Liver (tissue), 9 donors: ENCODE results near the gene UBQLN2. TPM values are rescaled to one million over a fixed set of nuclear protein-coding genes. Genes with fewer than 3 reads are reported as not detected.
A peak's percentile ranks its signal among the peaks of the same experiment; 100 is the strongest.

Experiments
- DNase-seq: peaks from one replicate; pipeline ENCODE4 v3.0.0-alpha.2; 2017; ENCODE audit warnings: low spot score
- H3K27ac ChIP-seq, 2 donors: one replicate each; pipeline ENCODE4 v1.7.0; 2013; ENCODE audit warnings: inconsistent platforms in 2 of 2, low read length in 2 of 2, control low read depth in 1 of 2, low read depth in 1 of 2, mild to moderate bottlenecking in 1 of 2
- H3K27me3 ChIP-seq, 4 donors: one replicate each; pipeline versions ENCODE4 v1.6.1 to v1.7.0; 2013; ENCODE audit warnings: low read length in 3 of 4, inconsistent platforms in 1 of 4, mild to moderate bottlenecking in 1 of 4, moderate library complexity in 1 of 4; ENCODE audit not compliant: control insufficient read depth in 4 of 4, insufficient read depth in 4 of 4
- H3K36me3 ChIP-seq, 4 donors: one replicate each; pipeline versions ENCODE4 v1.6.1 to v1.7.0; 2013; ENCODE audit warnings: low read length in 3 of 4, mild to moderate bottlenecking in 3 of 4, low read depth in 1 of 4, moderate library complexity in 1 of 4; ENCODE audit not compliant: control insufficient read depth in 4 of 4, insufficient read depth in 3 of 4
- H3K4me1 ChIP-seq, 4 donors: one replicate each; pipeline versions ENCODE4 v1.6.1 to v1.7.0; 2013; ENCODE audit warnings: low read length in 3 of 4, mild to moderate bottlenecking in 3 of 4, moderate library complexity in 1 of 4; ENCODE audit not compliant: control insufficient read depth in 4 of 4, insufficient read depth in 4 of 4
- H3K4me3 ChIP-seq, 3 donors: one replicate each; pipeline versions ENCODE4 v1.6.1 to v1.7.0; 2013; ENCODE audit warnings: low read length in 3 of 3, control low read depth in 1 of 3, low read depth in 1 of 3, mild to moderate bottlenecking in 1 of 3
- H3K9ac ChIP-seq, 2 donors: one replicate each; pipeline ENCODE4 v1.7.0; 2013; ENCODE audit warnings: low read length in 2 of 2, mild to moderate bottlenecking in 2 of 2, moderate library complexity in 2 of 2, control low read depth in 1 of 2, low read depth in 1 of 2
- H3K9me3 ChIP-seq, 4 donors: one replicate each; pipeline versions ENCODE4 v1.6.1 to v1.7.0; 2013; ENCODE audit warnings: low read length in 3 of 4; ENCODE audit not compliant: control insufficient read depth in 4 of 4
- ATF3 ChIP-seq: IDR thresholded peaks from 2 replicates; pipeline ENCODE4 v1.6.1; 2016; ENCODE audit warnings: antibody characterized with exemption
- CTCF ChIP-seq: fragments of 150-350 bp; IDR thresholded peaks from 2 replicates; pipeline ENCODE4 v1.5.1; 2017; ENCODE audit warnings: improper control_type of control experiment, low read depth, low read length; ENCODE audit not compliant: missing input control
- EGR1 ChIP-seq, 2 donors: IDR thresholded peaks; 2 replicates each; pipeline ENCODE4 v1.6.1; 2016 to 2018; ENCODE audit warnings: antibody characterized with exemption in 2 of 2, low read depth in 2 of 2
- FOXA1 ChIP-seq: IDR thresholded peaks from 2 replicates; pipeline ENCODE4 v1.6.1; 2016; ENCODE audit warnings: antibody characterized with exemption
- FOXA2 ChIP-seq: IDR thresholded peaks from 2 replicates; pipeline ENCODE4 v1.6.1; 2016; ENCODE audit warnings: antibody characterized with exemption
- GABPA ChIP-seq, 2 donors: IDR thresholded peaks in 1 of 2; conservative IDR thresholded peaks in 1 of 2; 2 replicates each; pipeline ENCODE4 v1.6.1; 2016; ENCODE audit warnings: antibody characterized with exemption in 2 of 2, mild to moderate bottlenecking in 1 of 2, moderate library complexity in 1 of 2
- HNF4A ChIP-seq, 2 donors: conservative IDR thresholded peaks; 2 replicates each; pipeline ENCODE4 v1.6.1; 2016; ENCODE audit warnings: antibody characterized with exemption in 2 of 2, mild to moderate bottlenecking in 2 of 2
- HNF4G ChIP-seq: IDR thresholded peaks from 2 replicates; pipeline ENCODE4 v1.6.1; 2016; ENCODE audit warnings: antibody characterized with exemption
- MAX ChIP-seq: IDR thresholded peaks from 2 replicates; pipeline ENCODE4 v1.6.1; 2016; ENCODE audit warnings: antibody characterized with exemption
- NR2F2 ChIP-seq: IDR thresholded peaks from 2 replicates; pipeline ENCODE4 v1.6.1; 2016; ENCODE audit warnings: antibody characterized with exemption
- RAD21 ChIP-seq, 2 donors: IDR thresholded peaks; 2 replicates each; pipeline ENCODE4 v1.6.1; 2016; ENCODE audit warnings: antibody characterized with exemption in 2 of 2, mild to moderate bottlenecking in 2 of 2
- REST ChIP-seq: IDR thresholded peaks from 2 replicates; pipeline ENCODE4 v1.6.1; 2016; ENCODE audit warnings: antibody characterized with exemption, mild to moderate bottlenecking
- RXRA ChIP-seq, 2 donors: IDR thresholded peaks; 2 replicates each; pipeline ENCODE4 v1.6.1; 2017 to 2018; ENCODE audit warnings: antibody characterized with exemption in 2 of 2, mild to moderate bottlenecking in 1 of 2
- SP1 ChIP-seq: IDR thresholded peaks from 2 replicates; pipeline ENCODE4 v1.6.1; 2018; ENCODE audit warnings: antibody characterized with exemption, mild to moderate bottlenecking
- TAF1 ChIP-seq: conservative IDR thresholded peaks from 2 replicates; pipeline ENCODE4 v1.6.1; 2016; ENCODE audit warnings: antibody characterized with exemption, mild to moderate bottlenecking
- YY1 ChIP-seq: IDR thresholded peaks from 2 replicates; pipeline ENCODE4 v1.6.1; 2016; ENCODE audit warnings: antibody characterized with exemption, mild to moderate bottlenecking
- ZBTB33 ChIP-seq: IDR thresholded peaks from 2 replicates; pipeline ENCODE4 v1.6.1; 2016; ENCODE audit warnings: antibody characterized with exemption
- WGBS: extraction: QIAGEN DNeasy Blood & Tissue Kit; methylation state at CpG from one replicate; pipeline ENCODE4 v1.1.7; 2013; 5-methylcytosine and 5-hydroxymethylcytosine counted together
- polyA plus RNA-seq, 2 donors: library from polyadenylated mRNA; stranded (reverse) in 1 of 2; unstranded in 1 of 2; fragments of 200-250 nt in 1 of 2; fragments of >200 nt in 1 of 2; fragmentation: Nextera tagmentation in 1 of 2; extraction: Ambion mirVana in 1 of 2; gene quantifications; one replicate each; pipeline versions ENCODE4 v1.2.1 to v1.2.3, GENCODE V29; 2013 to 2015
- total RNA-seq, 2 donors: library from RNA; depleted of rRNA; stranded (reverse); fragments of >200 nt; gene quantifications; one replicate each; pipeline ENCODE4 v1.2.3, GENCODE V29; 2014
- donor health status: healthy.
- donor health status: healthy.
- donor health status: healthy.
- donor health status: healthy.
- donor health status: healthy.

UBQLN2 gene
- total RNA-seq (10 to 100 TPM; 10.0 to 11.9 TPM), polyA plus RNA-seq (1 to 10 TPM; 7.9 to 8.2 TPM)

GRCh38 chrX:56563231-56564161 is at the start of gene UBQLN2:
TSS of gene UBQLN2 (plus strand) at chrX:56563627. CDS start at chrX:56563874, 247 bp downstream.
- Histone ChIP-seq H3K4me1 (peaks cover 1 to 25% (median 18%) of the 10 kb centered on the region in 4 donors), H3K27me3 (no peaks in the 10 kb centered on the region), H3K4me3 (peak within 1 kb of the TSS; percentile 70 to 89 (median 76)), H3K27ac (peak within 1 kb of the TSS; percentile 93 to 97), H3K9ac (peak within 1 kb of the TSS; percentile 67 to 92), H3K36me3 (no peaks in the 10 kb centered on the region), H3K9me3 (no peaks in the 10 kb centered on the region)
- TF ChIP-seq FOXA1 (no peak), YY1 (peak; percentile 47), TAF1 (peak; percentile 8), RAD21 (IDR thresholded peaks at IDR 0.05) (peak in 1 of 2 donors; percentile 24), RXRA (IDR thresholded peaks at IDR 0.05) (peak in 1 of 2 donors; percentile 11)
- DNase-seq, result peak; percentile 81
- WGBS, result 0% methylated on average over 63 of the region's 70 CpGs

GRCh38 chrX:56519642-56520041 is 43.8 kb upstream of the UBQLN2 start:
- no peak overlapping the region for H3K4me3 ChIP-seq
- no peak for TF ChIP-seq FOXA1
- no peak for TF ChIP-seq MAX
- TF ChIP-seq YY1, result no peak
- no peak for TF ChIP-seq ATF3
- no peak for TF ChIP-seq CTCF
- TF ChIP-seq ZBTB33, result no peak
- TF ChIP-seq TAF1, result no peak
- no peak for TF ChIP-seq GABPA (IDR thresholded peaks at IDR 0.05 in 1 of 2, conservative IDR thresholded peaks at IDR 0.05 in 1 of 2)
- no peak for TF ChIP-seq RAD21 (IDR thresholded peaks at IDR 0.05)
- no peak for TF ChIP-seq REST
- TF ChIP-seq HNF4A (conservative IDR thresholded peaks at IDR 0.05), result no peak
- no peak for TF ChIP-seq FOXA2
- TF ChIP-seq HNF4G, result no peak
- no peak for TF ChIP-seq NR2F2
- TF ChIP-seq EGR1 (IDR thresholded peaks at IDR 0.05; ENCODE audit: low read depth in 2 of 2), result no peak
- no peak for TF ChIP-seq SP1
- H3K27me3 ChIP-seq, result no peaks in the 10 kb centered on the region
- no peaks in the 10 kb centered on the region for H3K9me3 ChIP-seq
- no peak for DNase-seq
- 67% methylated on average over 2 of the region's 2 CpGs for WGBS
- no peak overlapping the region for H3K9ac ChIP-seq
- H3K4me1 ChIP-seq, result no peaks in the 10 kb centered on the region
- H3K27ac ChIP-seq, result no peak overlapping the region
- no peaks in the 10 kb centered on the region for H3K36me3 ChIP-seq
